Activated T-cell treated with anti-CD3 and anti-CD28 coated beads for 24 hours (primary cell): ENCODE measurements around the gene COQ3.
A peak's percentile ranks its signal among the peaks of the same experiment; 100 is the strongest.

Source experiments
- DNase-seq: peaks from one replicate; pipeline ENCODE4 v3.0.0-alpha.2; 2020; ENCODE audit warnings: low read depth

COQ3 gene

DNA sequence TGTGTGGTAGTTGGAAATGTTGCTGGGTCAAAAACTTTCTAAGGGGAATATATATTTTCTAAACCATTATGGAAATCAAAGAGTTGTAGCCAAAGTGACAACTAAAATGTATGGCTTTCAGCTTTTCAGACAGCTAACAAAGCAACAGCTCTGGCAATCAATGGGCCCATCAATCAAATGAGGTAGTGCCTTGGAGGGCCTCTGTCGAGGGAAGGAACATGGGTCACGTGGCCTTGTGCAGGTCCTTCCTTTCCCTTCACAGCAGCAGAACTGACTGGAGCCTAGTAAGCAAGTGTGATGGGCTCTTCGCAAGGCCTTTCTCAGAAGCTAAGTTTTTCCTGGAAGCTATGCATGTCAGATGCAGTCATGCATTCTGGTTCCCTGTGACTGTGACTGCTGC is 62.5 kb downstream of the COQ3 start:
- no peak for DNase-seq

DNA sequence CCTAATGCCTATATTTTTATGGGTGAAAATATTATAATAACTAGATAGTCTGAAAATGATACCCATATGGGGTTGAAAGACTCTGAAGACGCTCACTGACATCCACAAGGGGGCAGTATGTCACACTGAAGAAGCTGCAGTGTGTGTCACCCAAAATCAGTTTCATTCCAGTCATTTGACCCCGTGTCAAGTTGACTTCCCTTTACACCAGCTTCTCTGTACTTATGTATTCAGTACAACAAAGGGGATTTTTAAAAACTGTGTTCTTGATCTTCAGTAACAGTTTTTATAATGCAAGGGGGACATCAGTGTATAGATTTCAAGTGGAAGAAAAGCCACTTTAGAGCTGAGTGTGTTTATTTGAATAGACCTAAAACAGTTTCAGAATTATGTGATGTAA is 63.8 kb downstream of the COQ3 start:
- peak; percentile 45 for DNase-seq

DNA sequence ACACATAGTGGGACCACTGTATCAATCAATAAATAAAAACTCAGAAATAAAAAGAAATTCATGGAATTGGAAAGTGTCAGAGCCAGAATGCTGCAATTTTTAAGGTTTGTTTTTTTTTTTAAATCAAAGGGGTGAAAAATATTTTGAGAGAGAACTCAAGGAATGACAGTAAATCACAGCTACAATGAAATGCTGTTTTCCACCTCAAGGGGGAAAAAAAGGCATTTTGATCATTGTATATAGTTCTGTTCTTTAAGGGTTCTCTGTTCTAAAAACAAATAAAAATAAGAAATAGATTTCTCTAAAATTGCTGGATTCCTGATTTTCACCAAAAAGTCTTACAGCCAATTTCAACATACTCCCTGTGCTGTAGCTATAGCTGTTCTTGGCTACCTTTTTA is 69.0 kb downstream of the COQ3 start:
- DNase-seq = no peak
